Activated T-cell treated with anti-CD3 and anti-CD28 coated beads, Interleukin-2, amount 50 U/mL, for 4 hours (primary cell): ENCODE measurements around the gene JOSD2. TPM values are rescaled to one million over a fixed set of nuclear protein-coding genes. Genes with fewer than 3 reads are reported as not detected.

Source experiments
- ATAC-seq, 2 donors: fragments of 200-7000 bp; cut with Tn5 transposase; one replicate each; pipeline ENCODE4 v1.10.0; 2021
- DNase-seq: peaks from one replicate; pipeline ENCODE4 v3.0.0-alpha.2; 2020
- H3K27me3 Mint-ChIP-seq: one replicate; pipeline ENCODE4 v1.8.0; 2021; ENCODE audit warnings: low read depth, mixed read lengths
- H3K36me3 Mint-ChIP-seq: one replicate; pipeline ENCODE4 v1.8.0; 2022; ENCODE audit warnings: mixed read lengths; ENCODE audit not compliant: insufficient read depth
- H3K4me1 Mint-ChIP-seq: one replicate; pipeline ENCODE4 v1.8.0; 2021; ENCODE audit warnings: low read depth, mixed read lengths
- H3K4me3 Mint-ChIP-seq: one replicate; pipeline ENCODE4 v1.8.0; 2021; ENCODE audit warnings: mild to moderate bottlenecking, moderate library complexity, mixed read lengths
- H3K9me3 Mint-ChIP-seq: one replicate; pipeline ENCODE4 v1.8.0; 2021; ENCODE audit warnings: mixed read lengths
- total RNA-seq, 3 donors: library from RNA; stranded (reverse); gene quantifications; one replicate each; pipeline ENCODE4 v1.2.1, GENCODE V29; 2021

The JOSD2 gene
- total RNA-seq, 3 donors from 2014 or later, result 51.7 to 59.4 (median 55.6) TPM

DNA sequence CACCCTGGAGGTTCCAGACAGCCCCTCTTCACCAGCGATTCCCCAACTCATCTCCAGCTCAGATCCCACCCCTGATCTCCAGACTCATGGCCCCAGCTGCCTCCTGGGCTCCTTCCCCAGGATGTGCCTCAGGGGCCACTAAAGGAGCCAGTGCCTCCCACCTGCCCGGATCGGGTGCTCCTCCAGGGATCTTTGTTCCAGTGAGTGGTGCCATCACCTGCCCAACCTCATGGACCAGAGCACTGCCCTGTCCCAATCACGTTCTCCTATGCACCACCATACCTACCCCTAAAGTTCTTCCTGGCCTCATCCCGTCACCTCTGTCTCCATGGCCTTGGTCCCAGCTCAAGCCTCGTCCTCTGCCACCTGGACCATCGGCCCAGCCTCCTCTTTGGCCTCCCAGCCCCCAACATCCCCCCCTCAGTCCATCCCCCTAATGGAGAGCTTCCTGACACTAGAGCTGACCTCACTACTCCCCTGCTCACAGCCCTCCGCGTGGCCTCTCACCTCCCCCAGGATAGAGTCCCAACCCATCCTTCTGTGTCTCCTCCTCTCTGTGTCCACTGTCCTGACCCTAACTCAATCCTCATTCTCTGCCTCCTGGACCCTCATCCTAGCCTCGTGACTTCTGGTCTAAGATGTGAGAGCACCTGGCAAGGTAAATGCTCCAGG, 25.6 kb downstream of the JOSD2 start:
- ATAC-seq (no peak), DNase-seq (no peak)
- Mint-ChIP-seq H3K4me1 (peaks cover 2% of the 10 kb centered on the region), H3K36me3 (peaks cover 16% of the 10 kb centered on the region), H3K4me3 (no peak overlapping the region), H3K27me3 (no peaks in the 10 kb centered on the region), H3K9me3 (no peaks in the 10 kb centered on the region)

DNA sequence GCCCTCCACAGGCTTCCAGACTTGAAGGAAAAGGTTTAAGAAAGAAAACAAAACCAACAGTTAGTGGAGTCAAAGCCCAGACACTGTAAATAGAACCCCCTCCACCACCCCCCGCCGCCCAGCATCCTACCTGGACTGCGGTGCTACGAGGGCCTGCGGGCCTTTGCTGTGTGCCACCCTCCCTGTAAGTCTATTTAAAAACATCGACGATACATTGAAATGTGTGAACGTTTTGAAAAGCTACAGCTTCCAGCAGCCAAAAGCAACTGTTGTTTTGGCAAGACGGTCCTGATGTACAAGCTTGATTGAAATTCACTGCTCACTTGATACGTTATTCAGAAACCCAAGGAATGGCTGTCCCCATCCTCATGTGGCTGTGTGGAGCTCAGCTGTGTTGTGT, 28.1 kb downstream of the JOSD2 start:
- DNase-seq, result no peak
- Mint-ChIP-seq H3K36me3 (peaks cover 19% of the 10 kb centered on the region), H3K27me3 (no peaks in the 10 kb centered on the region), H3K4me3 (no peak overlapping the region), H3K4me1 (peaks cover 8% of the 10 kb centered on the region), H3K9me3 (no peaks in the 10 kb centered on the region)
- ATAC-seq, result no peak

DNA sequence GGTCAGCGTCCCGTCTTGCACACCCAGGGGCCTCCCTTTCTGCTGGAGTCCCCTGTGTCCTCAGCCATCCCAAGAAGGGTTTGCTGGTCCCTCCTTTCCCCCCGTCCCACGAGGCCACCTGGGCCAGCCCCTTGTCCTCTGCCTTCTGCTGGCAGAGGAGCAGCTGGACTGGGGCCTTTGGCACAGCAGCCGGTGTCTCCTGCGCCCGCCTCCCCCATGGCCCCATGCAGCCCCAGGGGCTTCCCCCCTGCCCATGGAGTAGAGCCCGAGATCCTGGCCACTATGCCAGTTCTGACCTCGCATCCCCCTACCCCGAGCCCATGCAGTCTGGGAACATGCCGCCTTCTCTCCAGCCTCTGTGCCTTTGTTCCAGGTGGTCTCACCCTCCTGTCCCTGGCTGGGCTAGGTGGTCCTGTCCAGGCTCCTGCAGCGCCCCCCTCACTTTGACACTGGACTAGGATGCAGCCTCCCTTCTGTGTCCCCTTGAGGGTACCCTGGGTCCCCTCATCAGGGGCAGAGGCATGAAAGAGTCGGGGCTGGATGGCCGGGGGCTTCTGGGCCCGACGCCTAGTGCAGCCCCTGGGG, 28.6 kb downstream of the JOSD2 start:
- DNase-seq (no peak), ATAC-seq (no peak)
- H3K4me3 Mint-ChIP-seq, result no peak overlapping the region
- peaks cover 12% of the 10 kb centered on the region for H3K4me1 Mint-ChIP-seq
- H3K36me3 Mint-ChIP-seq, result peaks cover 21% of the 10 kb centered on the region
- H3K9me3 Mint-ChIP-seq, result no peaks in the 10 kb centered on the region
- no peaks in the 10 kb centered on the region for H3K27me3 Mint-ChIP-seq

DNA sequence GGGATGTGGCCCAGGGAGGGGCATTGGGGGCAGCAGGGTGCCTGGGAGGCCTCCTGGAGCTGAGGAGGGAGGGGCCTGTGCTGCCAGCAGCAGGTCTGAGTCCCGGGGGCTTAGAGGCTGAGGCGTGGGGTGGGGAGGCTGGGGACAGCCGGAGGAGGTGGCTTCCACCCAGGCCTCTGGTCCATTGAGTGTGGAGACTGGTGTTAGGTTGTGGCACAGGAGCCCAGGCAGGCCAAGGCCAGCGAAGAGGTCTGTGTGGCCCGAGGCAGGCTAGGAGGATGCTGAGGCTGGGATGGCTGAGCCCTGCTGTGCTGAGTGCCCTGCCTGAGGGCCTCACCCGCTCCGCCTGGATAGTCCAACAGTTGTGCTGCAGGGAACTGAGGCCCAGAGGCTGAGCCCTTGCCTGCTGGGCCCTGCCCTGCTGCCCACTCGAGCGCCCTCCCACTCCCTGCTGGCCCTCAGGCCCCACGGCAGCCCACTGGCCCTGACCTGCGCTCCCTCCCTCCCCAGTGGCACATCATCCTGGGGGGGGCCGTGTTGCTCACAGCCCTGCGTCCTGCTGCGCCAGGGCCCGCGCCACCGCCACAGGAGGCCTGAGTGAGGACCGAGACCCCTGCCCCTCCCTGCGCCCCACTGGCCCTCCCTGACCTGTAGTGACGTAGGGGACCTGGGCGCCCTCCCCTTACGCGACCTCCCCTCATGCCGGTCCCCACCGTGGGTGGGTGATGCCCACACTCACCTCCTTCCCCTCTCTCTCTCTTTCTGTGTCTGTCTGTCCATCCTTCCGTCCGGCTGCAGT, 29.4 kb downstream of the JOSD2 start:
- ATAC-seq (no peak), DNase-seq (no peak)
- H3K9me3 Mint-ChIP-seq, result no peaks in the 10 kb centered on the region
- H3K4me1 Mint-ChIP-seq, result peaks cover 18% of the 10 kb centered on the region
- H3K4me3 Mint-ChIP-seq, result no peak overlapping the region
- peaks cover 19% of the 10 kb centered on the region for H3K36me3 Mint-ChIP-seq
- H3K27me3 Mint-ChIP-seq, result no peaks in the 10 kb centered on the region

DNA sequence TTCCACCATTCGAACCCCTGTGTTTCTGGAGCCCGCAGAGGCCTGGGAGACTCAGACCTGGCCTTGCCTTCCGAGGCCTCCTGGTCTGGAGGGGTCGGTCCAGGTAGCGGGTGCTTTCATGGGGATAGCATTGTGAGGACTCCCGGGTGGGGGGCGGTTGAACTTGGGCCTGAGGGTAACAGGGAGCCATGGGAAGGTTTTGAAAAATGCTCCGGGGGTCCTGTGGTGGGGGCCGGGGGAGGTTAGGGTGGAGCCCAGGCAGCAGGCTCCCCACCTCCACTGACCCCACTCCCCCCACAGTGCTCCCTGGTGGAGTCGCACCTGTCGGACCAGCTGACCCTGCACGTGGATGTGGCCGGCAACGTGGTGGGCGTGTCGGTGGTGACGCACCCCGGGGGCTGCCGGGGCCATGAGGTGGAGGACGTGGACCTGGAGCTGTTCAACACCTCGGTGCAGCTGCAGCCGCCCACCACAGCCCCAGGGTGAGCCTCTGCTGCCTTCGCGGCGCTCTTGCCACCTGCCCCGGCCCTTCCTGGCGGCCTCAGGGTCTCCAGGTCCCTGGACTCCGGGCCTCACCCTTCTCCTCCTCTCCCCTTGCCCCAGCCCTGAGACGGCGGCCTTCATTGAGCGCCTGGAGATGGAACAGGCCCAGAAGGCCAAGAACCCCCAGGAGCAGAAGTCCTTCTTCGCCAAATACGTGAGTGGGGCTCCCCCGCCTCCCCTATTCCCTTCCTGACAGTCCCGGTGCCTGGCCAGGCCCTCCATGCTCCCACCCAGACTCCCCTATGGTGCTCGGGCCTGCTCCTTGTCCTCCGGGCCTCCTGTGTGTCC, 30.5 kb downstream of the JOSD2 start:
- DNase-seq, result no peak
- no peaks in the 10 kb centered on the region for H3K9me3 Mint-ChIP-seq
- peaks cover 19% of the 10 kb centered on the region for H3K36me3 Mint-ChIP-seq
- no peak for ATAC-seq
- peaks cover 19% of the 10 kb centered on the region for H3K4me1 Mint-ChIP-seq
- no peaks in the 10 kb centered on the region for H3K27me3 Mint-ChIP-seq
- H3K4me3 Mint-ChIP-seq, result no peak overlapping the region

DNA sequence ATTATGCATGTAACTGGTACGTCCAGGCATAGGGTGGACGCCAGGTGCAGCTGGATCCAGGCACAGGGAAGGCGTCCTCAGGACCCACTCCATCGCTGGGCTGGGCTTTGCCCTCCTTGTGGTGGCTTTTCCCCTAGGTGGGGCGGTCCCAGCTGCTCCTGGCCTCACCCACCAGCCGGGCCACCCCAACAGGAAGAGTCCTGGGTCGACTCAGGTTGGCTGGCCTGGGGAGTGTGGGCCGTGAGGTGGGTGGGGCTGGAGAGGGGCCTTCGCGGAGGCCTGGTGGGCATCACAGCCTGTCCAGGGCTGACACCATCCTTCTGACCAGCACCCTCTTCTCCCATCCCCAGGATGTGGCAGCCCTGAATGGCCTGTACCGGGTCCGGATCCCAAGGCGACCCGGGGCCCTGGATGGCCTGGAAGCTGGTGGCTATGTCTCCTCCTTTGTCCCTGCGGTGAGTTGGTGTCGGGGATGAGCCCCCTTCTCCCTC, 31.2 kb downstream of the JOSD2 start:
- Mint-ChIP-seq H3K36me3 (peaks cover 15% of the 10 kb centered on the region), H3K4me1 (peaks cover 19% of the 10 kb centered on the region), H3K27me3 (no peaks in the 10 kb centered on the region), H3K9me3 (no peaks in the 10 kb centered on the region), H3K4me3 (no peak overlapping the region)
- no peak for DNase-seq
- no peak for ATAC-seq

DNA sequence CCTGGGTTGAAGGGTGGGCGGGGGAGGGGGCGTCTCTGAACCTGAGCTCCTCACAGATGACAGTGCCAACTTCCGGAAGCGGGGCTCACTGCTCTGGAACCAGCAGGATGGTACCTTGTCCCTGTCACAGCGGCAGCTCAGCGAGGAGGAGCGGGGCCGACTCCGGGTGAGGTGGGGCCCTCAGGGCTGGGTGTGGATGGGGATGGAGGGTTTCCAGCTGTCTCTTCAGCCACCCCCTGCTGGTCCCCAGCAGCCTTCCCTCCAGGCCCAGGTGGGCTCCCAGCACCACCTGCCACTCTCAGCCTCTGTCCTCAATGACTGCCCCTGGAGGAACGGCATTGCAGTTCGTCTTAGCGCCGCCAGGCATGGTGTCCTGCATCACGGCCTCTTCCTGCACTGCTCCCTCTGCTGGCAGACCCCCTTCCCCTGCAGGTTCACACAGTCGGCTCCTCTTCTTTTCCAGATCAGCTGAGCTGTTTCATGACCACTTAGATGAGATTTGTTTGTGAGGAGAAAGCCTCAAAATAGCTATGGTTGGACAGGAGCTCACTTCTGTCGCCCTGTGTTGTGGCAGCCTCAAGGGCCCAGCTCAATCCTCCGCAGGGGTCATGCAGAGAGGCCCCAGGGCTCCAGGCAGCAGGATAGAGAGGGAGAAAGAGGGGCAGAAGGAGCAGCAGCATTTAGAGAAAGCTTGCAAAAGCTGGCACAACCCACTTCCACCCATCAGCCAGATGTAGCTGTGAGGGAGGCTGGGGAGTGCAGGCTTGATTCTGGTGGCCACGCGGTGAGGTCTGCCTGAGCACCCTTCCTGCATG, 31.9 kb downstream of the JOSD2 start:
- peak overlapping the region; percentile 43 for H3K4me3 Mint-ChIP-seq
- no peak for DNase-seq
- no peaks in the 10 kb centered on the region for H3K27me3 Mint-ChIP-seq
- H3K36me3 Mint-ChIP-seq, result peaks cover 12% of the 10 kb centered on the region
- H3K4me1 Mint-ChIP-seq, result peaks cover 19% of the 10 kb centered on the region
- H3K9me3 Mint-ChIP-seq, result no peaks in the 10 kb centered on the region
- no peak for ATAC-seq

DNA sequence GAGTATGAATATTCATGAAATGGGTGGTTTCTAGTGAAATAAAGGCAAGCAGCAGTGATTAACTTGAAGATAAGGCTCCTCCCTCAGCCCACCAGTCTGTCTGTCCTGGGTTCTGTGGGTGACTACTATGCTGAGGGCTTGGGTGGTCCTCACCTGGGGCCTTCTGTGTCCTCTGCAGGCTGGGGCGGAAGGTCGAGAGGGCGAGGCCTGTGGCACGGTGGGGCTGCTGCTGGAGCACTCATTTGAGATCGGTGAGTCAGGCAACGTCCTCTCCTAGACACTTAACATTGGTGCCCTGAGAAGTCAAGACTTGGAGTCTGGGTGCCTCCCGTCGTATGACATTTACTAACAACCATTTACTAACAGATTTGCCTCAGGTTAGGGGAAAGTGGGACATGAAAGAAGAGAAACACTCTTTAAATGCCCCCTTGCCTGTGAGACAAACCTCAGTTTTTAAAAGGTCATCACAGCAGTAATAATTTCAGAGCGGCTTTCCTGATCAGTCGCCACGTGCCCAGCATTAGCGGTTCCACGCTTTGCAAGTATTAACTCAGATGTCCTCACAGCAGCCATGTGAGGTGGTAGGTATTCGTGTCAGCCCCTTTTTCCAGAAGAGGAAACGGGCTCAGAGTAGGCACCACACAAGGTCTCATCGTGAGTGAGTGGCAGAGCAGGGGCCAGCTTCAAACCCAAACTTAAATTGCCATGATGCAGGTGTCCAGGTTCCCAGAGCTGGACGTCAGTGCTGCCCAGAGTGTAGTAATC, 33.1 kb downstream of the JOSD2 start:
- H3K4me3 Mint-ChIP-seq, result peak overlapping the region; percentile 93

DNA sequence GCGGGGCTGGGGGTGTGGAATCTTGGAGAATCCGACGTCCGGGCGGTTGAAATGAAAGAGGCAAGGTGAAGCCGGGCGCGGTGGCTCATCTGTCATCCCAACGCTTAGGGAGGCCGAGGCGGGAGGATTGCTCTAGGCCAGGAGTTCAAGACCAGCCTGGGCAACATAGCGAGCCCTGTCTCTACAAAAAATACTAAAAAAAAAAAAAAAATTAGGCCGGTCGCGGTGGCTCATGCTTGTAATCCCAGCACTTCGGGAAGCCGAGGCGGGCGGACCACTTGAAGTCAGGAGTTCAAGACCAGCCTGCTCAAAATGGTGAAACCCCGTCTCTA, 34.1 kb downstream of the JOSD2 start:
- peaks cover 6% of the 10 kb centered on the region for H3K36me3 Mint-ChIP-seq
- peak overlapping the region; percentile 93 for H3K4me3 Mint-ChIP-seq
- no peaks in the 10 kb centered on the region for H3K9me3 Mint-ChIP-seq
- DNase-seq (no peak), ATAC-seq (no peak)
- H3K4me1 Mint-ChIP-seq, result peaks cover 19% of the 10 kb centered on the region
- no peaks in the 10 kb centered on the region for H3K27me3 Mint-ChIP-seq

More for the DNA sequence above, 33.1 kb downstream of the JOSD2 start:
- H3K36me3 Mint-ChIP-seq, result peaks cover 6% of the 10 kb centered on the region
- H3K9me3 Mint-ChIP-seq, result no peaks in the 10 kb centered on the region
- H3K27me3 Mint-ChIP-seq, result no peaks in the 10 kb centered on the region
- H3K4me1 Mint-ChIP-seq, result peaks cover 19% of the 10 kb centered on the region
- ATAC-seq (no peak), DNase-seq (no peak)

DNA sequence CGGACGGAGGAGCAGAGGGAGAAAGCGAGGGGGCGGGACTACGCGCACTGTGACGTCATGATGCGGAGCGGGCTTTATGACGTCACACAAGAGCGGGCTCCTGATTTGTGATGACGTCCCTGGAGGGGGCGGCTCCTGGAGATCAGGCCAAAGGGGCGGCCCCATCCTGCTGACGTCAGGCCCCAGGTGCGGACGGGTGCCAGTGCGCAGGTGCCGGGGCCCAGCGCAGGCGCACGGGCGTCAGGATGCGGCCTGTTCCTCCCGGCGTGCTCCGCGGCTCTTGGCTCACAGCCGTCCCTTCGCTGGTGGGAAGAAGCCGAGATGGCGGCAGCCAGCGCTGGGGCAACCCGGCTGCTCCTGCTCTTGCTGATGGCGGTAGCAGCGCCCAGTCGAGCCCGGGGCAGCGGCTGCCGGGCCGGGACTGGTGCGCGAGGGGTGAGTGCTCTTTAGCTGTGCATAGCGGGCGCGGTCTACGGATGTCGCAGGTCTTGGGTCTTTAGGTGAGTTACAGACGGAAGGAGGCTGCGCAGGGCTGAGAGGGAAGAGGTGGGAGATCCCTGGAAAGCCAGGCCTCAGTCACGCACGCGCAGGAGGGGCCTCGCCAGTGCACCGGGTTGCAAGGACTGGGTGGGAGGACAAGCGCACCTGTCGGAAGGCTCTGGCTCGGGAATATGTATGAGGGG, 34.6 kb downstream of the JOSD2 start, which contains the start of the genes EMC10 and GARIN5A:
Gene EMC10 (plus strand): TSS at position 284 of the 683 bp plus-strand sequence. CDS start 38 bp downstream, at position 322.
Gene GARIN5A (minus strand): TSS at position 625 of the 683 bp plus-strand sequence. CDS start 460 bp downstream, at position 165.
- Mint-ChIP-seq H3K27me3 (no peaks in the 10 kb centered on the region), H3K4me1 (peaks cover 19% of the 10 kb centered on the region), H3K4me3 (peak within 1 kb of the TSS; percentile 93), H3K9me3 (no peaks in the 10 kb centered on the region), H3K36me3 (peaks cover 6% of the 10 kb centered on the region)
- peak; percentile 95 for ATAC-seq
- peak; percentile 88 for DNase-seq

DNA sequence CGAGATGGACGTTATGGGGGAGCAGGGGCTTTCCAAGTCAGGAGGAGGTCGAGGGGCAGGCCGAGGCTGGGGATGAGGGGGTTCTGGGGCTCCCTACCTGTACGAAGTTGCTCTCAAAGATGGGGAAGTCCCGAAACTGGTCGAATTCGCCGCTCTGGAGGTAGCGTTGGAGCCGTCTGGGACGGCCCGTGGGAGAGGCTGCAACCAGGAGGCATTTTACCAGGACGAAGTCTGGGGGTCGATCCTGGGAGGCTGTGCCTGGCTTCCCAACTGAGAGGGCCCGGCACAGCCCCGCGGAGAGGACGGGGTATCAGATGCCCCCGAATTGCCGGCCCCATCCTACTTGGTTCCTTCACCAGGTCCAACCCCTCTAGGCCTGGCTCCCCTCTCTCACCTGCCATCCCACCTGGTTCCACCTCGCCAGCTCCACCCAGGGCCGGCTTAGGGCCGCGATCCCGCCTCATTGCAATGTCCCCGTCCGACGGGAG, 35.2 kb downstream of the JOSD2 start:
- H3K4me1 Mint-ChIP-seq, result peaks cover 19% of the 10 kb centered on the region
- peaks cover 6% of the 10 kb centered on the region for H3K36me3 Mint-ChIP-seq
- H3K9me3 Mint-ChIP-seq, result no peaks in the 10 kb centered on the region
- peak overlapping the region; percentile 93 for H3K4me3 Mint-ChIP-seq
- ATAC-seq, result no peak
- H3K27me3 Mint-ChIP-seq, result no peaks in the 10 kb centered on the region
- DNase-seq, result no peak

DNA sequence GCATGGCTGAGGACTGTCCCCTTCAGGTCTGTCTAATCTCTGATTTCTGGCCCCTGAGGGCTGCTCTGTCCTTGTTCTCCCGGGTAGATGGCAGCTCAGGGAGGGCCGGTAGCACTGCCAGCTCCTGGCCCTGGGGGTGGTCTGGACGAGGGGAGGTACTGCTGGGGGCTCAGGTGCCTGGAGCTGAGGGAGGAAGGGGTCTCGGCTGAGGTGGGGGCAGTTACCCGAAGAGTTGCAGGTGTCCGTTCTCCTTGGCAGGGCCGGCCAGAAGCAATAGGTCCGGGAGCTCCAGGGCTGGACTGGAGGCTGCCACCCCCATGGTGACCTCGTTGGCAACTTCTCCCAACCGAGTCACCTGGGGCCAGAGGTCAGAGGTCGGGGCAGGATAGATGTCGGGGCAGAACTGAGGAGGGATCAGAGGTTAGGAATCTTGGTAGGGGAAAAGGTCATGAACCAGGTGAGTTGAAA, 35.9 kb downstream of the JOSD2 start:
- ATAC-seq (no peak), DNase-seq (no peak)
- Mint-ChIP-seq H3K36me3 (peaks cover 6% of the 10 kb centered on the region), H3K9me3 (no peaks in the 10 kb centered on the region), H3K4me3 (peak overlapping the region; percentile 93), H3K4me1 (peaks cover 19% of the 10 kb centered on the region), H3K27me3 (no peaks in the 10 kb centered on the region)
